C4-2B (cell line): ENCODE data around the gene APOL2.

Source experiments
- H3K27ac ChIP-seq: fragments of 450-650 bp; 2 replicates; pipeline ENCODE4 v1.5.1; 2017
- CTCF ChIP-seq: fragments of 450-650 bp; conservative IDR thresholded peaks from 2 replicates; pipeline ENCODE4 v1.5.1; 2017; ENCODE audit warnings: mild to moderate bottlenecking
- ZFX ChIP-seq: fragments of 450-650 bp; IDR thresholded peaks from 2 replicates; pipeline ENCODE4 v1.6.1; 2017

The APOL2 gene

GRCh38 chr22:36237462-36238372 is 1.6 kb downstream of the APOL2 start:
- TF ChIP-seq CTCF, result no peak
- TF ChIP-seq ZFX, result no peak
- H3K27ac ChIP-seq, result peak overlapping the region; percentile 77; the same call in 1 of the 2 replicates

- H3K27ac ChIP-seq, result no peak overlapping the region
- TF ChIP-seq CTCF (no peak), ZFX (no peak)
These were observed 2.7 kb downstream of the APOL2 start for GRCh38 chr22:36236388-36237319.

- no peak for TF ChIP-seq ZFX
- TF ChIP-seq CTCF, result no peak
- H3K27ac ChIP-seq, result no peak overlapping the region
These were observed 3.7 kb downstream of the APOL2 start for GRCh38 chr22:36235585-36235984.

GRCh38 chr22:36234919-36235318 is 4.4 kb downstream of the APOL2 start:
- no peak for TF ChIP-seq CTCF
- TF ChIP-seq ZFX, result no peak
- no peak overlapping the region for H3K27ac ChIP-seq

GRCh38 chr22:36234213-36234612 is 5.1 kb downstream of the APOL2 start:
- TF ChIP-seq CTCF (no peak), ZFX (no peak)
- H3K27ac ChIP-seq, result no peak overlapping the region

GRCh38 chr22:36233796-36234195 is 5.5 kb downstream of the APOL2 start:
- TF ChIP-seq ZFX (no peak), CTCF (no peak)
- no peak overlapping the region for H3K27ac ChIP-seq
